ENCODE data around the gene ARRB2. TPM values are rescaled to one million over a fixed set of nuclear protein-coding genes. Genes with fewer than 3 reads are reported as not detected.
"Not testable (repeated sequence)": the region's sequence is repeated elsewhere in the genome, so short reads cannot be mapped to it uniquely, and the experiment has no call there.

ARRB2 gene
- total RNA-seq, 4 donors from 2014 or later = 4.4 to 24.8 (median 10.1) TPM

- WGBS, 2 donors = 68 to 79% methylated on average over 1 of the region's 1 CpG
- Histone ChIP-seq H3K4me3 (no peak overlapping the region), H3K27me3 (no peaks in the 10 kb centered on the region), H3K4me1 (peaks cover 9 to 38% (median 15%) of the 10 kb centered on the region in 3 donors), H3K9me3 (no peaks in the 10 kb centered on the region), H3K36me3 (peaks cover 0 to 9% (median 0%) of the 10 kb centered on the region in 3 donors), H3K27ac (no peak overlapping the region)
- DNase-seq = no peak
- intact Hi-C loops (cut with DNase I) = no loop called here
- TF ChIP-seq CTCF (IDR thresholded peaks at IDR 0.05) (no peak), POLR2A (IDR thresholded peaks at IDR 0.05) (no peak)
These were observed 9.3 kb upstream of the ARRB2 start for GRCh38 chr17:4701116-4701515.

- 3 to 4% methylated on average over 12 to 15 of the region's 15 CpGs for WGBS, 2 donors
- TF ChIP-seq CTCF (IDR thresholded peaks at IDR 0.05) (no peak), POLR2A (IDR thresholded peaks at IDR 0.05) (no peak)
- H3K4me3 ChIP-seq = peak overlapping the region; percentile 84 to 95 (median 90)
- H3K27ac ChIP-seq = peak overlapping the region; percentile 80 to 90 (median 88)
- intact Hi-C loops (cut with DNase I) = no loop called here
- no peaks in the 10 kb centered on the region for H3K9me3 ChIP-seq
- DNase-seq = no peak
- peaks cover 9 to 38% (median 15%) of the 10 kb centered on the region in 3 donors for H3K4me1 ChIP-seq
- H3K36me3 ChIP-seq = no peaks in the 10 kb centered on the region
- H3K27me3 ChIP-seq = no peaks in the 10 kb centered on the region
These were observed 7.1 kb upstream of the ARRB2 start for GRCh38 chr17:4703330-4703691.

- Histone ChIP-seq H3K27ac (peak overlapping the region; percentile 80 to 90 (median 88)), H3K4me3 (peak overlapping the region; percentile 84 to 95 (median 90)), H3K4me1 (peaks cover 9 to 45% (median 15%) of the 10 kb centered on the region in 3 donors)
- H3K27me3 ChIP-seq; H3K36me3 ChIP-seq; intact Hi-C loops (cut with DNase I); H3K9me3 ChIP-seq; DNase-seq: not testable (repeated sequence)
- 44 to 55% methylated on average over 11 to 14 of the region's 14 CpGs for WGBS, 2 donors
These were observed 5.9 kb upstream of the ARRB2 start for GRCh38 chr17:4704574-4704907.

GRCh38 chr17:4704991-4705390, 5.4 kb upstream of the ARRB2 start:
- Histone ChIP-seq H3K27ac (no peak overlapping the region), H3K27me3 (no peaks in the 10 kb centered on the region), H3K4me1 (peaks cover 9 to 50% (median 15%) of the 10 kb centered on the region in 3 donors), H3K36me3 (no peaks in the 10 kb centered on the region), H3K4me3 (no peak overlapping the region), H3K9me3 (no peaks in the 10 kb centered on the region)
- WGBS, 2 donors = 96 to 98% methylated on average over 13 to 15 of the region's 15 CpGs
- no peak for DNase-seq
- no peak for TF ChIP-seq POLR2A (IDR thresholded peaks at IDR 0.05)
- TF ChIP-seq CTCF (IDR thresholded peaks at IDR 0.05) = no peak
- intact Hi-C loops (cut with DNase I) = no loop called here

GRCh38 chr17:4706121-4706520, 4.3 kb upstream of the ARRB2 start:
- no peak for DNase-seq
- no peaks in the 10 kb centered on the region for H3K36me3 ChIP-seq
- no peaks in the 10 kb centered on the region for H3K27me3 ChIP-seq
- no peak overlapping the region for H3K4me3 ChIP-seq
- peaks cover 12 to 57% (median 19%) of the 10 kb centered on the region in 3 donors for H3K4me1 ChIP-seq
- WGBS, 2 donors = 79 to 81% methylated on average over 7 of the region's 7 CpGs
- intact Hi-C loops (cut with DNase I) = no loop called here
- no peaks in the 10 kb centered on the region for H3K9me3 ChIP-seq
- no peak overlapping the region for H3K27ac ChIP-seq
- TF ChIP-seq CTCF (IDR thresholded peaks at IDR 0.05) (no peak), POLR2A (IDR thresholded peaks at IDR 0.05) (no peak)

- intact Hi-C loops (cut with DNase I) = no loop called here
- no peak for TF ChIP-seq CTCF (IDR thresholded peaks at IDR 0.05)
- no peak for TF ChIP-seq POLR2A (IDR thresholded peaks at IDR 0.05)
- H3K4me1 ChIP-seq = peaks cover 5 to 54% (median 15%) of the 10 kb centered on the region in 3 donors
These were observed 2.0 kb upstream of the ARRB2 start for GRCh38 chr17:4708436-4708835.

More at GRCh38 chr17:4708436-4708835, 2.0 kb upstream of the ARRB2 start:
- H3K9me3 ChIP-seq = no peaks in the 10 kb centered on the region
- no peaks in the 10 kb centered on the region for H3K27me3 ChIP-seq
- H3K4me3 ChIP-seq = no peak overlapping the region
- H3K36me3 ChIP-seq = no peaks in the 10 kb centered on the region
- no peak for DNase-seq
- no peak overlapping the region for H3K27ac ChIP-seq
- 68 to 71% methylated on average over 7 of the region's 8 CpGs for WGBS, 2 donors

Data from esophagus squamous epithelium (tissue), 5 donors.